SK-MEL-5 (cell line): ENCODE measurements around the gene ELK3. TPM values are rescaled to one million over a fixed set of nuclear protein-coding genes. Genes with fewer than 3 reads are reported as not detected.

ENCODE experiments used
- DNase-seq: peaks from one replicate; pipeline ENCODE4 v3.0.0-alpha.2; 2016; ENCODE audit warnings: low read depth, low spot score
- in situ Hi-C: cut with HindIII; loops from 2 replicates; pipeline ENCODE4 v1.10.0; 2016; ENCODE audit warnings: low sequenced_read_pairs, high pct_unique_total_duplicates, low pct_unique_long_range_greater_than_20kb
- total RNA-seq: library from RNA; depleted of rRNA; stranded (reverse); fragments of >200 nt; shearing (Covaris generic); gene quantifications from 2 replicates; pipeline ENCODE4 v1.2.3, GENCODE V29; 2014

Gene ELK3
- total RNA-seq, 1 experiment from 2014 or later, result 19.2 TPM

DNA sequence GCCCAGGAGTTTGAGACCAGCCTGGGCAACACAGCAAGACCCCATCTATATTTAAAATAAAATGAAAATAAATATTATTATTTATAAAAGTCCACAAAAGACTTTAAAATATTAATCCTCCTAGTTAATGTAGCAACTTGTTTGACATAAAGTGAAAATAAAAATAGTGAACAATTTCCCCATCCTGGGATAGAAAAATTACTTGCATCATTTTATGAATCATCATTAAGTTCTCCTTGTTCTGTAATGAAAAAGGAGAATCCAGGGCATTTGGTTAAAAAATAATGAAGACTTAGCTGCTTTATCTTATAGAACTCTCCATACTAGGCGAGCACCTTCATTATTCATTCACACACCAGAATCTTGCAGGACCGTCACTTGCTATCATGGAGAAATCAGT is 66.1 kb downstream of the ELK3 start:
- DNase-seq, result no peak

DNA sequence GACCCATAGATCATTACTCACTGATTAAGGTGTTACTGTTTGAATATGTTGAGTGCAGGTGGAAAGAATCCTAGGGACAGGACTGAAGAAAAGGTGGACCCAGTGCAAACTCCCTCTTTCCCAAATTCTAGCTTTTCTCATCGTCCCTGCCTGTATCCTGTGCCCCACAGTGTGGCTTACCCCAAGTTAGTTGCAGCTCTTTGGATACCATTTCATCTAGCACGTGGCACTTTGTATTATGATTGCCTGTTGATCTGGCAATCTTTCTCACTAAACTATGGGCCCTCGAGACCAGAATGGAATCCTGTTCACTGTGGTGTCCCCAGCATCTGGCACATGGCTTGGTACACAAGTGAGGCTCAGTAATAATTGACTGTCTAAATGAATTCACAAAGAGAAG is 66.5 kb downstream of the ELK3 start:
- in situ Hi-C loops, result no loop called here
- no peak for DNase-seq

More for the DNA sequence above, 66.1 kb downstream of the ELK3 start:
- in situ Hi-C loops, result no loop called here

DNA sequence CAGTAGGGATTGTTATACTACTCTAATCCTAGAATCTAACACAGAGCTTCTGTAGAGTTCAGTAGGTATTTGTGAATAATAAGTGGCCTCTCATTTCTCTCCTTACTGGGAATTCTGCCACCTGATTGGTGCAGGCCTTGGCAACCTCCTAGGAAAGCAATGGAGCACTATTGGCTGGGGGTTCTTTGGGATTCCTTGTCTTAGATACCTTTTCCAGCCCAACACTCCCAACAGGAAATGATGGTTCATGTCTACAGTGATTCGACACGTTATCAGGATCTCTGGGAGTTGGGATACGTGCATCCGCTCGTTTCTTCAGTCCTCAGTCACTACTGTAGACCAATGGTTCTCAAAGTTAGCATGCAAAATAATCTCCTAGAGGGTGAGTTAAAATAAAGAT is 67.4 kb downstream of the ELK3 start:
- in situ Hi-C loops, result no loop called here
- peak; percentile 24 for DNase-seq

DNA sequence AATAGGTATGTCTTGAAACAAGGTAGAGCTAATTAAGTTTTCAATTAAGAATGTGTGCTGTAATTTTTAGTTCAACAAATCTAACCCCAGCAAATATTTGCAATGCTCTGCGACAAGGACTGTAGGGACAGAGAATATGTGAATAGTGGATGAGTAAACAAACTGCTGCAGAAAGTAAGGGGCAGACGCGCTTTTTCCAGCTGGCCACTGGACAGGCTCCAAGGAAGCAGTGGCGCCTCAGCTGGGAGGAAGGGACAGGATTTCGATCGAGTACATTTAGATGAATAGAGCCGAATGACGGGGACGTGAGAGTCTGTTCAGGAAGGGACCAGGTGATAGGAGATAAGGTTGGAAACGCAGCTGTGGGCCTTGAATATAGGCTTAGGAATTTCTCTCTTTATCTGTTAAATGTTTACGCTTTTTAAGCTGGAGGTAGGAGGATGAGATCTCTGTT is 69.3 kb downstream of the ELK3 start:
- in situ Hi-C loops, result no loop called here
- DNase-seq, result no peak

DNA sequence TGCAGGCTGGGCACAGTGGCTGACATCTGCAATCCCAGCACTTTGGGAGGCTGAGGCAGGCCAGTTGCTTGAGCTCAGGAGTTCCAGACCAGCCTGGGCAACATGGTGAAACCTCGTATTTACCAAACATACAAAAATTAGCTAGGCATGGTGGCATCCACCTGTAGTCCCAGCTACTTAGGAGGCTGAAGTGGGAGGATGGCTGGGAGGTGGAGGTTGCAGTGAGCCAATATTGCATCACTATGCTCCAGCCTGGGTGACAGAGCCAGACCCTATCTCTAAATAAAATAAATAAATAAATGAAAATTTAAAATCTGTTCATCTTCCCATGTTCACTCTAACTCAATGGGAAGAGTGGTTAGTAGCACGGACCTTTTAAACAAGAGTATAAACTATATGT is 71.2 kb downstream of the ELK3 start:
- no peak for DNase-seq
- in situ Hi-C loops, result no loop called here

DNA sequence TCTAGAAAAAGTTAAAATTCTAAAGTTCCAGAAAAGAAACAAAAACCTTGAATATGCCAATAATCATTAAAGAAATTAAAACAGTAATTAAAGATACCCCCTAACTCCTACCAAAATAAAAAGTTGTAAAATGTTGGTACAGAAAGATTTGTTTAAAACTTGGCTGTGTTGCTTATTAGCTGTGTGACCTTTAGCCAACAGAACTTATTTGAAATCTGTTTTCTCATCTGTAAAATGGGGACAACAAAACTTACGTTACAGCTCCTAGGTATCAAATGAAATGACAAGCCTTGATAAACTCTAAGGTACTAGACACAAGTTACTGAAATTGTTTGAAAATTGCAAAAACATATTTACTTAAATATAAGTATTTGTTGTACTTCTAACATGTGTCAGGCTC is 71.7 kb downstream of the ELK3 start:
- no peak for DNase-seq
- in situ Hi-C loops, result no loop called here

DNA sequence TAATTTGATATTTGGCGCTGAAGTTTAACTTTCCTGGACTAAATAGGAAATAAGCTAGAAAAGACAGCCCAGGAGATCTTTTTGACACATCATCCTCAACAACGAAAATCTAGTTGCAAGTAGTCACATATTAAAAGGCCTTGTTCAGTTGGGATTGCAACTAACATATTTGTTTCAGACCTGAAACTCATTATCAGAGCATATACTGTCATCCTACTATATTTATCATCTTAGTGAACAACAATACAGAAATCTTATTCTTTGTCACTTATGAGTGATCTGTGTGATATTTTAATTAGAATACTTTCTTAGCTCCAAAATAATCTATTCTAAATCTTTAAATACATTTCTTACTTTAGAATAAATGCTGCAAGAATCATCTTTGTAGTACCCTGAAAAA is 72.1 kb downstream of the ELK3 start:
- no peak for DNase-seq
- in situ Hi-C loops, result no loop called here

DNA sequence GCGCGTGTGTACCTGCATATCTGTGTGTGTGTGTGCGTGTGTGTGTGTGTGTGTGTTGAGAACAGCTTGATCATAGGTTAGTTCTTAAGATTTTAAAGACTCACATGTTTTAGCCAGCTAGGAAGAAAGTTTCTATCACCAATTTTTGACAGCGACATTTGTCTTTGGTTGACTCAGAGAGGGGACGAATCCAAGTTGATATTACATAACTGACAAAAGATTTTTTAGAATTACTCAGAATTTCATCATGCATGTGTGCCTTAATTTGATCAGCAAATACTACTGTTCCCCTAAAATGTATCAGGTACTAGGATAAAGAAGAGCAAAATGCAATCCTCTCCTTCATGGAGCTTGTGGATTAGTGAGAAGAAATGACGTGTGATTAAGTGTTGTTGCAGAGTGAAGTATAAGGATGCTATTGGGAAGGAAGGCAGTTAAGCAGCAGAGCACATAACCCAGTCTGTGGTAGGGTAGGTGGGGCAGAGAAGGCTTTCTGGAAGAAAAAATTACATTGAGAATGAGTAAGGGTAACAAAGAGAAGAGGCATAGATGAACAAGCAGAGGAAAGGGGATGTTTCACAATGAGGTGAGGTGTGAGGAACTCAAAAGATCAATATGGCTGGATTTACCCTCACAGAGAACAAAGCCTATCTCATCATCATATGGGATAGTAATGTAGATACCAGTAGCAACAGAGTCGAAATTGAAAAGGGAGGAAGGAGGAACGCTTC is 77.5 kb downstream of the ELK3 start:
- no peak for DNase-seq
- in situ Hi-C loops, result no loop called here

DNA sequence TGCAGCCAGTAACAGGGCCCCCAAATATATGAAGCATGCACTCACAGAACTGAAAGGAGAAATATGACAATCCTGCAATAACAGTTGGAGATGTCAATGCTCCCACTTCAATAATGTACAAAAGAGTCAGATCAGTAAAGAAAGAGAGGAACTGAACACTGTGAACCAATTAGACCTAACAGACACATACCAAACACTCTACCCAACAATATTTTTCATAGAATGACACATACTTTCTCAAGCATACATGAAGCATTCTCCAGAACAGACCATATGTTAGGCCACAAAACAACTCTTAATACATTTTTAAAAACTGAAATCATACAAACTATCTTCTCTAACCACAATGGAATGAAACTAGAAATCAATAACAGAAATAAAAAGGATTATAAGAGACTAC is 80.2 kb downstream of the ELK3 start:
- in situ Hi-C loops, result no loop called here
- no peak for DNase-seq

DNA sequence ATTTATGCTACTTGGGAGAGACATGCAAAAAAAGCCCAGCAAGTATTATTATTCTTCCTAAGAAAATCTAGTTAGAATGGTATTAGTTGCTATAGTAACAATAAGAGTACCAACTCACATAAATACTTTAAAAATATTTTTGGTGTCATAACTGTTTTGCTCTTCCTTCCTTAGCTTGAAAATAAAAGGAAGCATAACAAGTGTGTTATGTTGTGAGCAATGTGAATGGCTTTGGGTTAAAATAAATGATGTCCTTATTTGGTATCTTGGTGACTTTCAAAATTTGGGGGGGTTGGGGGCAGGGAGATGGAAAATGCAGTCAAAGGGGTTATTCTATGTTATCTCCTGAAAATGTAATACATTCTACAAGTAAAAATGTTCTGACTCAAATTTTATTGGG is 91.0 kb downstream of the ELK3 start:
- DNase-seq, result no peak
- in situ Hi-C loops, result no loop called here

DNA sequence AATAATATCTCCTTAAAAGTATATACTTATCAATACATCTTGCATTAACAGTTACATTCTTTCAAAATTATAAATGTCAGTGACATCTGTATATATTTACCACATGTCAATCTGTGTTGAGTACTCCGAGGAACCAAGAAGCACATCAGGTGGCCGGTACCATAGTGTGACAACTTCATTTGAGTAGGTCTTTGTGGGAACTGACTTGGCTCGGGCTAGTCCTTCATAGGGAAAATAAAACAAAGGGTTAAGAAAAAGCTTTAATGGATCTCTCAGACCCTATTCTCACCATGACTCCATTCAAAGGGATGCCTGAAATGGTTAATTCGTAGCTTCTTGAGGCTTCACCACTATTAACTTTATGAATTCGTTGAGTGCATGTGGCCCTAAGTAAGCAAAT is 94.9 kb downstream of the ELK3 start:
- no peak for DNase-seq
- in situ Hi-C loops, result no loop called here

DNA sequence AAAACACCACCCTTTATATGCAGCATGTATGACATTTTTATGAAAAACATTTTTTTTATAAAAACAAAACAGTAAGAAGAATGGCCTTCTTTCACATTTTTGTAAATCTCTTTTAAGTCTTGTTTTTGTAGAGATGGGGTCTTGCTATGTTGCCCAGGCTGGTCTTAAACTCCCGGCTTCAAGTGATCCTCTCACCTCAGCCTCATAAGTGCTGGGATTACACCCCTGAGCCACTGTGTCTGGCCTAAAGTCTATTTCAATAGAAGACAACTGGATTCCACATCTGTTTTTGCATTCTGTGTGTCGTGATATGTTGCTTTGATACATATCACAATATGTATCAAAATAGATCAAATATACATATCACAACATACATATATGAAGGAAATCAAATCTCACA is 98.9 kb downstream of the ELK3 start:
- no peak for DNase-seq
- in situ Hi-C loops, result no loop called here

DNA sequence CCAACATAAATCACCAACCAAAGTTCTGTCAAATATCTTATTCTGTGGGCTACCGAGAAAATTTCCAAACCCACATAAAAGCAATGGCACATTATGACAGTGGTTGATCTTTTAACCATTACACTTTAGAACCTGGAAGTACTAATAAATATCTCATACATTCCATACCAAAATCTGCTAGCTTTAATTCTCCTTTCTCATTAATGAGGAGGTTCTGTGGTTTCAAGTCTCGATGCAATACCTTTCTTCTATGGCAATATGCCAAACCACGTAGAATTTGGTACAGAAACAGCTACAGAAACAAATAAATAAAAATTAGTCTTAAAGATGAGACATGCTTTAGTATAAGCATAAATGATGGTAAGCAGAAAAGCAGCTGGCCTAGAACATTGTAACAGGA is 100.7 kb downstream of the ELK3 start:
- in situ Hi-C loops, result no loop called here
- DNase-seq, result no peak

DNA sequence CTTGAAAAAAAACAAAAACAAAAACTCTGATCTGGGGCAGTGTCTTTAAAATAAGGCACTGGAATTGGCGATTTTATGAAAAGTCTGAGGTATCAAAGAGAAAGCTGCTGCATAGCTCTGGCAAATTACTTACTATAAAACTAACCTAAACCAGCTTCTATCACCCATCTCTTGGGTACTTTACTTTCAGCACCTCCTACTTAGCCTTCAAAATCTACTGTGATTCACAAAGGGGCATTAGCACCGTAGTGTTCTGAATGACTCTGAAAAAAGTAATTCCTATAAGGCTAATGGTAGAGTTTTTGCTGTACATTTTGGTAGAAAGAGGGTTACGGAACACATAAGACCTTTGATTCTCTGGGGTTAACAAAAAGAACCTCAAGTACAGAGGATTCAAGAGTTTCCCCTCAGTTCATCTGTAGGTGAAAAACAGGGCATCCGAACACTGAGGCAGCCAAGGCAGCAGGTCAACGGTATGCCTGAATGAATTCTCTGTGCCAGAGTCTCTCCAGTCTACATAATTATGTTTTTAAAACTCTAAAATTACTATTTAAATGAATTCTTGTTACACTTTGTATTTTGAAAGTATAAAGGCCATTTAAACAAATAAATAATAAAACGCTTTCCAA is 101.5 kb downstream of the ELK3 start:
- no peak for DNase-seq
- in situ Hi-C loops, result no loop called here

DNA sequence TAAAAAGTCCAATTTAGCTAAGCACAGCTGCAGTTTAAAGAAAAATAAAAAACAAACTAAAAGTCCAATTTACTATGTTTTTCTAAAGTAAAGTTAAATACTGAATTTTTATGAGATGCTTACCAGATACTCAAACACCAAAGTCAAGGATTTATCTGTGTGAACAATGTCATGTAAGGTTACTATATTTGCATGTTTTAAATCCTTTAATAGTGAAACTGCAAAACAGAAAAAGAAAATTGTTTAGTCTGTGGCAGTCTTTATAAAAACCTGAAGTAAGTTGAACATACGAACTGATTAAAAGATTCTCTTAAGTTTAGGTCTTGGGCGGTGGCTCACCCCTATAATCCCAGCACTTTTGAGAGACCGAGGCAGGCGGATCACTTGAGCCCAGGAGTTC is 103.3 kb downstream of the ELK3 start:
- no peak for DNase-seq
- in situ Hi-C loops, result no loop called here

DNA sequence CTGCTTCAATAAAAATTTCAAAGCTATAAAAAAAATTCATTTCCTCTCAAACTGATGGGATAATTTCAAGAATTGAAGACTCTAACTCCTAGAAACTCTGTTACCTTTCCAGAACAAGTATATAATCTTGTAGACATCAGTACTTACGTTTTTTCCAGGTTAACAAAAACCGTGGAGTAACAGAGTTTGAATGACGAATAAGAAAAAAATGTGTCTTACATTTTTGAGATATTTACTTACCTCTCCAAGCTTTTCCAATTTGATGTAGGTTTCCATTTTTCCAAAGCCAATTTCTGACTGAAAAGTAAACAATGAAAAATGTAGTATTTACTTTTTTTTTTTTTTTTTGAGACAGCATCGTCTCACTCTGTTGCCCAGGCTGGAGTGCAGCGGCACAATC is 105.9 kb downstream of the ELK3 start:
- no peak for DNase-seq
- in situ Hi-C loops, result no loop called here

DNA sequence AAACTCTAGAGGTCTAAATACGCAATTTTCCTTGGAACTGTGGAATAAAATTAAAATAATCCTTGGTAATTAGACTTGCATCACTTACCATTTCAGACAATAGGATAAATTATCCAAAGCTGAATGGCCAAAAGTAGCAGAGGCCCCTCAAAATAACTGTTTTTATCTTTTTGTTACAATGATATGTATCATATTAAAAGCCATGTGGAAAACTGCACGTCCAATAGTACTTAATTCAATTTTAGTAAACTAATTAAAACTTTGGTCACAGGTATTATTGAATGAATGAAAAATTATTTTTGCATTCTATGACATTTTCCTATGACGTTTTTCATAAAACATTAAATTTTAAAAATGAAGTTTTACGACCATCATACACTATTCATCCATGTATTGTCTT is 107.6 kb downstream of the ELK3 start:
- in situ Hi-C loops, result no loop called here
- DNase-seq, result no peak

DNA sequence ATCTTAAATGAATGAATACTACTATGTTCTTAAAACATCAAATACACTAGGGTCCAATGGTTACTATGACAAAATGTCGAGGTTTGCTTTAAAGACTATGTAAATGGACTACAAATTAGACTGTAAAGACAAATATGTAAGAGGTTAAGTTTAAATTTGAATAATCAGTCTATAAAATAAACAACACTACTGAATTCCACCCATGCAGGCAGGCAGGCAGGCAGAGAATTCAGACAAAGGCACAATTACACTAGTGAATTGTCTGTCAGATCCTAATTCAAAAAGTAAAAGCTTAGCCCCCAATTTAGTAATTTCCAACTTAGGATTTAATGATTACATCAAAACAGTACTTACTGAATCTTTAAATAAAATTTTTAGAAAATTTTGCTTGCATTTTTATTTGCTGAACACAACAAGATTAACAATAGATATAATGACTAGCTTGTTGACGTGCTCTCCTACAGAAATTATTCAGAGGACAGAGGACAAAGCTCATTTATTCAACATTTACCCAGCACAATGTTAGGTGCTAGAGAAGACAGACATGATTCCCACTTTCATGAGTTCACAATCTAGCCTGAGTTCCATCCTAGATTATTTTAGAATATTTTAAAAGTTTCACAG is 108.6 kb downstream of the ELK3 start:
- in situ Hi-C loops, result no loop called here
- DNase-seq, result peak; percentile 21

DNA sequence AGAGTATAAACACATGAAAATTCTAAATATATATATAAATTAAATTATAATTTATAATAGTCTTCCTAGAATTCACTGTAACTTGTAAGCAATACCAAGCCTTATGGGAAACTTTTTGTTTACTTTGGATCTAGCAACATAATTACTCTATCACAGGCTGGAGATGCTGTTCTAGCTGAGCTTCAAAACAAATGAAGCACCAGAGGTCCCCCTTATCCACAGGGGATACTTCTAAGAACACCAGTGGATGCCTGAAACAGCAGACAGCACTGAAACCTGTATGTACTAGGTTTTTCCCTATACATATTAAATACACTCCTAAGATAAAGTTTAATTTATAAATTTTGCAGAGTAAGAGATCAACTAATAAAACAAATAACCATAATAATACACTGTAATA is 109.5 kb downstream of the ELK3 start:
- DNase-seq, result no peak
- in situ Hi-C loops, result no loop called here
